Neural progenitor cell (in vitro differentiated cells): ENCODE results near the gene ICE1. TPM values are rescaled to one million over a fixed set of nuclear protein-coding genes. Genes with fewer than 3 reads are reported as not detected.
A peak's percentile ranks its signal among the peaks of the same experiment; 100 is the strongest.

Source experiments
- DNase-seq: peaks from one replicate; pipeline ENCODE4 v3.0.0-alpha.2; 2016; ENCODE audit warnings: low spot score
- H2AFZ ChIP-seq: fragments of 200-600 bp; sonication (generic); replicated peaks from 2 replicates; pipeline ENCODE4 v1.6.1; 2016; ENCODE audit warnings: antibody characterized with exemption
- H3F3A ChIP-seq: fragments of 200-600 bp; sonication (generic); 2 replicates; pipeline ENCODE4 v1.6.1; 2016; ENCODE audit warnings: antibody characterized with exemption, low read depth
- H3K27ac ChIP-seq: fragments of 200-600 bp; sonication (generic); 2 replicates; pipeline ENCODE4 v1.5.1; 2016; ENCODE audit warnings: mild to moderate bottlenecking
- H3K27me3 ChIP-seq: fragments of 200-600 bp; sonication (generic); 2 replicates; pipeline ENCODE4 v1.6.1; 2016; ENCODE audit warnings: mild to moderate bottlenecking, moderate library complexity
- H3K36me3 ChIP-seq: fragments of 200-600 bp; sonication (generic); 2 replicates; pipeline ENCODE4 v1.5.1; 2016
- H3K4me1 ChIP-seq: fragments of 200-600 bp; sonication (generic); 2 replicates; pipeline ENCODE4 v1.6.1; 2016; ENCODE audit warnings: mixed run types
- H3K4me2 ChIP-seq: fragments of 200-600 bp; sonication (generic); 2 replicates; pipeline ENCODE4 v1.6.1; 2016
- H3K4me3 ChIP-seq: fragments of 200-600 bp; sonication (generic); 2 replicates; pipeline ENCODE4 v1.5.1; 2016
- H3K79me2 ChIP-seq: fragments of 200-600 bp; sonication (generic); 2 replicates; pipeline ENCODE4 v1.6.1; 2016; ENCODE audit warnings: low read depth
- H3K9ac ChIP-seq: fragments of 200-600 bp; sonication (generic); 2 replicates; pipeline ENCODE4 v1.6.1; 2016
- H3K9me3 ChIP-seq: fragments of 200-600 bp; sonication (generic); 2 replicates; pipeline ENCODE4 v1.5.1; 2016; ENCODE audit warnings: low read depth
- H4K20me1 ChIP-seq: fragments of 200-600 bp; sonication (generic); 2 replicates; pipeline ENCODE4 v1.6.1; 2016; ENCODE audit warnings: low read depth
- H3K27ac Mint-ChIP-seq: 3 replicates; pipeline ENCODE4 v1.8.0; 2021; ENCODE audit warnings: mixed read lengths
- H3K27me3 Mint-ChIP-seq: 2 replicates; pipeline ENCODE4 v1.8.0; 2022; ENCODE audit warnings: low read depth, mild to moderate bottlenecking, inconsistent platforms, moderate library complexity, mixed read lengths; ENCODE audit not compliant: insufficient read depth
- H3K36me3 Mint-ChIP-seq: 3 replicates; pipeline ENCODE4 v1.8.0; 2021; ENCODE audit warnings: mixed read lengths
- H3K4me1 Mint-ChIP-seq: 3 replicates; pipeline ENCODE4 v1.8.0; 2021; ENCODE audit warnings: mixed read lengths
- H3K4me3 Mint-ChIP-seq: 3 replicates; pipeline ENCODE4 v1.8.0; 2021; ENCODE audit warnings: mild to moderate bottlenecking, moderate library complexity, mixed read lengths
- H3K9me3 Mint-ChIP-seq: 3 replicates; pipeline ENCODE4 v1.8.0; 2020; ENCODE audit warnings: mixed read lengths
- CTCF ChIP-seq: fragments of 200-600 bp; sonication (generic); IDR thresholded peaks from 2 replicates; pipeline ENCODE4 v1.5.1; 2017; ENCODE audit warnings: antibody characterized with exemption, mild to moderate bottlenecking
- EZH2 ChIP-seq: fragments of 200-600 bp; sonication (generic); IDR thresholded peaks from 2 replicates; pipeline ENCODE4 v1.6.1; 2017; ENCODE audit warnings: antibody characterized with exemption, mild to moderate bottlenecking, moderate library complexity
- EZH2phosphoT487 ChIP-seq: fragments of 200-600 bp; sonication (generic); IDR thresholded peaks from 2 replicates; pipeline ENCODE4 v1.6.1; 2017; ENCODE audit warnings: antibody characterized with exemption
- total RNA-seq: library from RNA; depleted of rRNA; stranded (reverse); fragments of >200 nt; gene quantifications from 2 replicates; pipeline ENCODE4 v1.2.3, GENCODE V29; 2015; ENCODE audit warnings: low replicate concordance

ICE1 gene
- total RNA-seq, 1 donor from 2014 or later, result 47.6 TPM

GRCh38 chr5:5419291-5420210 lies 2.9 kb upstream of the ICE1 start:
- H3K9me3 Mint-ChIP-seq, result no peaks in the 10 kb centered on the region
- TF ChIP-seq CTCF (peak; percentile 78), EZH2 (no peak)
- no peaks in the 10 kb centered on the region for H3K9me3 ChIP-seq
- H3K4me1 ChIP-seq, result peaks cover 18% of the 10 kb centered on the region
- no peak overlapping the region for H2AFZ ChIP-seq
- peak overlapping the region; percentile 74 for H3K27ac Mint-ChIP-seq
- no peak overlapping the region for H3K4me2 ChIP-seq
- no peak overlapping the region for H3K9ac ChIP-seq
- peak; percentile 68 for DNase-seq
- peaks cover 10% of the 10 kb centered on the region for H3F3A ChIP-seq
- H3K79me2 ChIP-seq, result peaks cover 20% of the 10 kb centered on the region
- H3K27me3 Mint-ChIP-seq, result peaks cover 4% of the 10 kb centered on the region
- no peak overlapping the region for H3K27ac ChIP-seq
- no peaks in the 10 kb centered on the region for H3K27me3 ChIP-seq
- H3K4me1 Mint-ChIP-seq, result peaks cover 21% of the 10 kb centered on the region
- H3K4me3 ChIP-seq, result no peak overlapping the region
- H3K36me3 Mint-ChIP-seq, result no peaks in the 10 kb centered on the region
- H3K36me3 ChIP-seq, result no peaks in the 10 kb centered on the region
- H4K20me1 ChIP-seq, result peaks cover 17% of the 10 kb centered on the region
- H3K4me3 Mint-ChIP-seq, result no peak overlapping the region

GRCh38 chr5:5420251-5420650 lies 2.2 kb upstream of the ICE1 start:
- Histone ChIP-seq H3K4me2 (no peak overlapping the region), H3K79me2 (peaks cover 27% of the 10 kb centered on the region), H3F3A (peaks cover 10% of the 10 kb centered on the region), H3K9ac (no peak overlapping the region), H2AFZ (no peak overlapping the region), H3K27me3 (no peaks in the 10 kb centered on the region), H3K27ac (no peak overlapping the region), H3K9me3 (no peaks in the 10 kb centered on the region), H3K4me1 (peaks cover 19% of the 10 kb centered on the region), H4K20me1 (peaks cover 22% of the 10 kb centered on the region), H3K4me3 (no peak overlapping the region), H3K36me3 (no peaks in the 10 kb centered on the region)
- no peak overlapping the region for H3K27ac Mint-ChIP-seq
- no peak for TF ChIP-seq EZH2
- TF ChIP-seq EZH2phosphoT487, result no peak
- no peak for TF ChIP-seq CTCF
- H3K4me1 Mint-ChIP-seq, result peaks cover 21% of the 10 kb centered on the region
- no peaks in the 10 kb centered on the region for H3K9me3 Mint-ChIP-seq
- H3K36me3 Mint-ChIP-seq, result no peaks in the 10 kb centered on the region
- peaks cover 4% of the 10 kb centered on the region for H3K27me3 Mint-ChIP-seq
- no peak for DNase-seq
- peak overlapping the region; percentile 89 for H3K4me3 Mint-ChIP-seq

GRCh38 chr5:5421149-5421960 lies 1.1 kb upstream of the ICE1 start:
- peaks cover 4% of the 10 kb centered on the region for H3K27me3 Mint-ChIP-seq
- TF ChIP-seq EZH2phosphoT487 (no peak), EZH2 (no peak), CTCF (no peak)
- no peaks in the 10 kb centered on the region for H3K9me3 Mint-ChIP-seq

More at GRCh38 chr5:5421149-5421960, 1.1 kb upstream of the ICE1 start:
- Histone ChIP-seq H3K9ac (peak overlapping the region; percentile 18), H3K79me2 (peaks cover 38% of the 10 kb centered on the region), H3F3A (peaks cover 10% of the 10 kb centered on the region), H3K4me3 (peak overlapping the region; percentile 86), H3K27ac (no peak overlapping the region), H3K4me2 (peak overlapping the region; percentile 85), H3K4me1 (peaks cover 19% of the 10 kb centered on the region), H3K27me3 (no peaks in the 10 kb centered on the region), H3K36me3 (no peaks in the 10 kb centered on the region), H2AFZ (peak overlapping the region; percentile 82), H4K20me1 (peaks cover 32% of the 10 kb centered on the region), H3K9me3 (no peaks in the 10 kb centered on the region)
- Mint-ChIP-seq H3K4me3 (peak overlapping the region; percentile 89), H3K36me3 (no peaks in the 10 kb centered on the region), H3K27ac (peak overlapping the region; percentile 81), H3K4me1 (peaks cover 21% of the 10 kb centered on the region)
- DNase-seq, result no peak
